Measurements from ENCODE around the gene GRIP1.

Gene GRIP1

GRCh38 chr12:66388517-66388916, 290.4 kb downstream of the GRIP1 start:
- DNase-seq (ENCODE audit: low spot score): peak; percentile 52

GRCh38 chr12:66387117-66387516, 291.8 kb downstream of the GRIP1 start:
- DNase-seq (ENCODE audit: low spot score): peak; percentile 46

- DNase-seq (ENCODE audit: low spot score): no peak
Measured at GRCh38 chr12:66380769-66381535, 297.9 kb downstream of the GRIP1 start.

GRCh38 chr12:66379616-66380015, 299.3 kb downstream of the GRIP1 start:
- no peak for DNase-seq (ENCODE audit: low spot score)

- no peak for DNase-seq (ENCODE audit: low spot score)
Measured at GRCh38 chr12:66375560-66375959, 303.3 kb downstream of the GRIP1 start.

- DNase-seq (ENCODE audit: low spot score): no peak
Measured at GRCh38 chr12:66371982-66372381, 306.9 kb downstream of the GRIP1 start.

GRCh38 chr12:66367015-66367667, 311.7 kb downstream of the GRIP1 start:
- DNase-seq (ENCODE audit: low spot score): no peak

- DNase-seq (ENCODE audit: low spot score): no peak
Measured at GRCh38 chr12:66365718-66366490, 313.0 kb downstream of the GRIP1 start.

- no peak for DNase-seq (ENCODE audit: low spot score)
Measured at GRCh38 chr12:66361703-66362102, 317.2 kb downstream of the GRIP1 start.

- DNase-seq (ENCODE audit: low spot score): no peak
Measured at GRCh38 chr12:66359300-66359699, 319.6 kb downstream of the GRIP1 start.

GRCh38 chr12:66354291-66354690, 324.6 kb downstream of the GRIP1 start:
- peak; percentile 33 for DNase-seq (ENCODE audit: low spot score)

- DNase-seq (ENCODE audit: low spot score): no peak
Measured at GRCh38 chr12:66352899-66353298, 326.0 kb downstream of the GRIP1 start.

GRCh38 chr12:66352197-66352596, 326.7 kb downstream of the GRIP1 start:
- peak; percentile 58 for DNase-seq (ENCODE audit: low spot score)

GRCh38 chr12:66351301-66351700, 327.6 kb downstream of the GRIP1 start:
- DNase-seq (ENCODE audit: low spot score): no peak

- no peak for DNase-seq (ENCODE audit: low spot score)
Measured at GRCh38 chr12:66345956-66346355, 332.9 kb downstream of the GRIP1 start.

GRCh38 chr12:66345212-66345611, 333.7 kb downstream of the GRIP1 start:
- DNase-seq (ENCODE audit: low spot score): no peak

GRCh38 chr12:66341126-66341525, 337.8 kb downstream of the GRIP1 start:
- no peak for DNase-seq (ENCODE audit: low spot score)

GRCh38 chr12:66340131-66340530, 338.7 kb downstream of the GRIP1 start:
- no peak for DNase-seq (ENCODE audit: low spot score)

- DNase-seq (ENCODE audit: low spot score): no peak
Measured at GRCh38 chr12:66337381-66338010, 341.4 kb downstream of the GRIP1 start.

- no peak for DNase-seq (ENCODE audit: low spot score)
Measured at GRCh38 chr12:66335746-66336145, 343.1 kb downstream of the GRIP1 start.

- DNase-seq (ENCODE audit: low spot score): no peak
Measured at GRCh38 chr12:66331814-66332213, 347.1 kb downstream of the GRIP1 start.

GRCh38 chr12:66331016-66331415, 347.9 kb downstream of the GRIP1 start:
- DNase-seq (ENCODE audit: low spot score): no peak

Measured in Ammon's horn (tissue), 1 donor.